DND-41 (cell line): ENCODE measurements around the gene KRT82.

ENCODE experiments used
- ATAC-seq: fragments of 200-7000 bp; cut with Tn5 transposase; 3 replicates; pipeline ENCODE4 v1.9.1; 2021; ENCODE audit warnings: low read depth; ENCODE audit not compliant: insufficient read depth
- DNase-seq: peaks from one replicate; pipeline ENCODE4 v3.0.0-alpha.2; 2020
- H2AFZ ChIP-seq: 2 replicates; pipeline ENCODE4 v1.6.0; 2012; ENCODE audit warnings: low read depth, low read length
- H3K27ac ChIP-seq: 2 replicates; pipeline ENCODE4 v1.5.1; 2012; ENCODE audit warnings: low read length, inconsistent platforms
- H3K27me3 ChIP-seq: fragments of 200-600 bp; sonication (generic); 2 replicates; pipeline ENCODE4 v1.6.0; 2012; ENCODE audit warnings: low read length, mild to moderate bottlenecking, inconsistent platforms; ENCODE audit not compliant: insufficient read depth, poor library complexity
- H3K36me3 ChIP-seq: 2 replicates; pipeline ENCODE4 v1.5.1; 2012; ENCODE audit warnings: low read length, inconsistent platforms; ENCODE audit not compliant: insufficient read depth
- H3K4me1 ChIP-seq: 2 replicates; pipeline ENCODE4 v1.5.1; 2012; ENCODE audit warnings: mild to moderate bottlenecking, low read length; ENCODE audit not compliant: insufficient read depth
- H3K4me2 ChIP-seq: 2 replicates; pipeline ENCODE4 v1.6.0; 2012; ENCODE audit warnings: mild to moderate bottlenecking, moderate library complexity, low read length, inconsistent platforms; ENCODE audit not compliant: insufficient read depth
- H3K4me3 ChIP-seq, 2 experiments: fragments of 200-600 bp in 1 of 2; shearing (Covaris generic) in 1 of 2; 2 replicates each; pipeline ENCODE4 v1.5.1; 2012 to 2016; ENCODE audit warnings: inconsistent platforms in 2 of 2, low read length in 2 of 2, mild to moderate bottlenecking in 2 of 2, low read depth in 1 of 2, moderate library complexity in 1 of 2
- H3K79me2 ChIP-seq: 2 replicates; pipeline ENCODE4 v1.6.0; 2012; ENCODE audit warnings: low read length, inconsistent platforms; ENCODE audit not compliant: insufficient read depth
- H3K9ac ChIP-seq: 2 replicates; pipeline ENCODE4 v1.6.0; 2012; ENCODE audit warnings: low read depth, mild to moderate bottlenecking, inconsistent platforms, low read length, moderate library complexity
- H3K9me3 ChIP-seq: 2 replicates; pipeline ENCODE4 v1.5.1; 2012; ENCODE audit warnings: low read length, moderate library complexity, mild to moderate bottlenecking, inconsistent platforms; ENCODE audit not compliant: insufficient read depth, severe bottlenecking
- H4K20me1 ChIP-seq: 2 replicates; pipeline ENCODE4 v1.6.0; 2012; ENCODE audit warnings: low read length; ENCODE audit not compliant: insufficient read depth
- EZH2 ChIP-seq: IDR thresholded peaks from 3 replicates; pipeline ENCODE4 v1.6.1; 2012; ENCODE audit warnings: borderline replicate concordance, low read depth, mild to moderate bottlenecking, moderate library complexity, low read length, inconsistent platforms; ENCODE audit not compliant: severe bottlenecking
- TF ChIP-seq, protein P1 (sequence below): IDR thresholded peaks from 2 replicates; pipeline ENCODE4 v1.5.1; 2012; ENCODE audit warnings: borderline replicate concordance, low read length, moderate library complexity, mild to moderate bottlenecking; ENCODE audit not compliant: poor library complexity, severe bottlenecking; ENCODE audit errors: extremely low read depth

The KRT82 gene

DNA sequence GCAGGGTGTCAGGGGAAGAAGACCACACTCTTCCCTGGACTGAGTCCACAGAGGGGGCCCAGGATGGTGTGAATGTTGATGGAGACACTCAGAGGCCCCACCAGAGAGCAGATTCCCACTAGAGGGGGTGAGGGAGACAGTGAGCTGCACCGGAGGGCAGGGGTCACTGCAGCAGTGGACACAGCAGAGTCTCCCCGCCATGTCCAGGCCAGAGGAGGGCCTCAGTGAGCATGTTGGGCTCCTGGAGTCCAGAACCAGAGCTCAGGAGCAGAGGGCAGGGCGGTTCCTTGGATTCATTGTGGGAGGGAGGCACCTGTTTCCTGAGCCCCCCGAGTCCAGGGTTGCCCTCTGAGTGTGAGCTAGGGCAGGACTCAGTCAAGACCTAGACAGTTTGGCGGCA is 1.8 kb upstream of the KRT82 start:
- no peak overlapping the region for H3K4me2 ChIP-seq
- H3K9me3 ChIP-seq = no peaks in the 10 kb centered on the region
- no peaks in the 10 kb centered on the region for H3K36me3 ChIP-seq
- ATAC-seq (no peak), DNase-seq (no peak)
- TF ChIP-seq EZH2 = no peak
- TF ChIP-seq, protein P1, sequence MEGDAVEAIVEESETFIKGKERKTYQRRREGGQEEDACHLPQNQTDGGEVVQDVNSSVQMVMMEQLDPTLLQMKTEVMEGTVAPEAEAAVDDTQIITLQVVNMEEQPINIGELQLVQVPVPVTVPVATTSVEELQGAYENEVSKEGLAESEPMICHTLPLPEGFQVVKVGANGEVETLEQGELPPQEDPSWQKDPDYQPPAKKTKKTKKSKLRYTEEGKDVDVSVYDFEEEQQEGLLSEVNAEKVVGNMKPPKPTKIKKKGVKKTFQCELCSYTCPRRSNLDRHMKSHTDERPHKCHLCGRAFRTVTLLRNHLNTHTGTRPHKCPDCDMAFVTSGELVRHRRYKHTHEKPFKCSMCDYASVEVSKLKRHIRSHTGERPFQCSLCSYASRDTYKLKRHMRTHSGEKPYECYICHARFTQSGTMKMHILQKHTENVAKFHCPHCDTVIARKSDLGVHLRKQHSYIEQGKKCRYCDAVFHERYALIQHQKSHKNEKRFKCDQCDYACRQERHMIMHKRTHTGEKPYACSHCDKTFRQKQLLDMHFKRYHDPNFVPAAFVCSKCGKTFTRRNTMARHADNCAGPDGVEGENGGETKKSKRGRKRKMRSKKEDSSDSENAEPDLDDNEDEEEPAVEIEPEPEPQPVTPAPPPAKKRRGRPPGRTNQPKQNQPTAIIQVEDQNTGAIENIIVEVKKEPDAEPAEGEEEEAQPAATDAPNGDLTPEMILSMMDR = no peak
- no peaks in the 10 kb centered on the region for H3K79me2 ChIP-seq
- H2AFZ ChIP-seq = no peak overlapping the region
- no peak overlapping the region for H3K27ac ChIP-seq
- H4K20me1 ChIP-seq = peaks cover 4% of the 10 kb centered on the region; the same call in 1 of the 2 replicates
- no peak overlapping the region for H3K4me3 ChIP-seq
- no peak overlapping the region for H3K9ac ChIP-seq
- H3K4me1 ChIP-seq = no peaks in the 10 kb centered on the region
- peaks cover 6% of the 10 kb centered on the region for H3K27me3 ChIP-seq

DNA sequence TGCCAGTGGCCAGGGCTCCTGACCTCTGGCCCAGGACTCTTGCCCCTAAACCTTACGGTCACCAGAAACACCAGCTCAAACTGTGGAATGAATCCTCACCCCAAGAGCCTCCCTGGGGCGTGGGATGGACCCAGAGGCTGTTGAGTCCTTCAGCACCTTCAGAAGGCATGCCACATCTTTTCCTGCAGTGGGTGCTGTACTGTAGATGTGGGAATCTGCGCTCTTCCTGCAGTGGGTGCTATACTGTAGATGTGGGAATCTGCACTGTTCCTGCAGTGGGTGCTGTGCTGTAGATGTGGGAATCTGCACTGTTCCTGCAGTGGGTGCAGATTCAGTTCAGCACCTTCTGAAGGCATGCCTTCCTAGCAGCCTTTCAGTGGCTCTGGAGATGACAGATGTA is 1.2 kb downstream of the KRT82 start:
- no peaks in the 10 kb centered on the region for H3K79me2 ChIP-seq
- H3K9me3 ChIP-seq = no peaks in the 10 kb centered on the region
- H3K4me1 ChIP-seq = no peaks in the 10 kb centered on the region
- H3K4me3 ChIP-seq = no peak overlapping the region
- H4K20me1 ChIP-seq = peaks cover 4% of the 10 kb centered on the region; the same call in 1 of the 2 replicates
- H3K4me2 ChIP-seq = no peak overlapping the region
- TF ChIP-seq EZH2 = no peak
- TF ChIP-seq, protein P1 = no peak
- no peaks in the 10 kb centered on the region for H3K36me3 ChIP-seq
- no peak overlapping the region for H3K27ac ChIP-seq
- no peak overlapping the region for H3K9ac ChIP-seq
- DNase-seq (no peak), ATAC-seq (no peak)
- no peak overlapping the region for H2AFZ ChIP-seq
- H3K27me3 ChIP-seq = peaks cover 6% of the 10 kb centered on the region

DNA sequence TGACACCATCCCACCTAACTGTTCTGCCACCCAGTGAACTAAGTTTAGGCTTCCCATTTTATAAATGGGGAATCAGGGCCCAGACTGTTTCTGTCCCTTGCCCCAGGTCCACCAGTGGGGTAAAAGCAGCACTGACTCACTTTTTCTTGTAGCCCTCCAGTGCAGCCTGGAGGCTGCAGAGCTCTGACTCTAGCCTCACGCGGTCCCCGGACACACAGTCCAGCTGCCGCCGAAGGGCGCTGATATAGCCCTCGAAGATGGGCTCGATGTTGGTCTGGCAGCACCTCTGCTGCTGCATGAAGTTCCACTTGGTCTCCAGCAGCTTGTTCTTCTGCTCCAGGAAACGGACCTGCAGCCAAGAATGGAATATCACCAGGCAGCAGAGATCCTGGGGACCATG is 2.6 kb downstream of the KRT82 start:
- H3K4me3 ChIP-seq = no peak overlapping the region
- no peaks in the 10 kb centered on the region for H3K79me2 ChIP-seq
- H3K9ac ChIP-seq = no peak overlapping the region
- no peaks in the 10 kb centered on the region for H3K4me1 ChIP-seq
- TF ChIP-seq, protein P1 = no peak
- TF ChIP-seq EZH2 = no peak
- H3K9me3 ChIP-seq = no peaks in the 10 kb centered on the region
- no peak overlapping the region for H3K4me2 ChIP-seq
- H3K27me3 ChIP-seq = peaks cover 6% of the 10 kb centered on the region
- H4K20me1 ChIP-seq = peaks cover 4% of the 10 kb centered on the region; the same call in 1 of the 2 replicates
- no peak for ATAC-seq
- no peaks in the 10 kb centered on the region for H3K36me3 ChIP-seq
- DNase-seq = no peak
- H3K27ac ChIP-seq = no peak overlapping the region
- no peak overlapping the region for H2AFZ ChIP-seq

DNA sequence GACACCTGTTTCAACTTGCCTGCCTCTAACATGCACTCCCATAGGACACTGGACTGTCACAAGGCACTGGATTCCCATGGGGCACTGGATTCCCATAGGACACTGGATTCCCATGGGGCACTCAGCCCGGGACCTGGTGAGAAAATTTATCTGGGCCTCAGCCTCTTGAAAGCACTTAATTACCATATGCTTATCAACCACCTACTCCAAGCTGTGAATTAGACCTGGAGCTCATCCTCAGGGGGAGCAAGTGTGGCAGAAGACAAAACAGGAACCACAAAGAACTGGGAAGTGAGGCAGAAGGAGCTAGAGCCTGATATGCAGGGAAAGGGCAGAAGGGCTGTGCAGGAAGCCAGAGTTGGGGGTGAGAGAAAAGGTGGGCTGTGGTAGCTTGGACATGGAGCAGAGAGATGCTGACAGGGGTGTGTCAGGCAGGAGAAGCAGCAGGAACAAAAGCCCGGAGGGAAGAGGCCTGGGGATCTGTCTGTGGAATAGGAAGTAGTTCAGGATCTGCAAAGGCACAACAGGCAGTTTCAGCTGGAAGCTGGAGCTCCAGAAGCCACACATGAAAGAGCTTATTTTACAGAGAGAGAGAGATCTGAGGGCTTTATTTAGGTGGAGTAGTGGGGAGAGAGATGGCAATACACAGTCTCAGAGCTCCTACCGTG is 3.1 kb downstream of the KRT82 start:
- Histone ChIP-seq H3K4me3 (no peak overlapping the region), H3K9ac (no peak overlapping the region), H3K79me2 (no peaks in the 10 kb centered on the region), H2AFZ (no peak overlapping the region), H3K27ac (no peak overlapping the region), H3K4me1 (no peaks in the 10 kb centered on the region), H4K20me1 (peaks cover 4% of the 10 kb centered on the region; the same call in 1 of the 2 replicates), H3K4me2 (no peak overlapping the region), H3K27me3 (peaks cover 6% of the 10 kb centered on the region), H3K36me3 (no peaks in the 10 kb centered on the region), H3K9me3 (no peaks in the 10 kb centered on the region)
- DNase-seq = no peak
- TF ChIP-seq EZH2 = no peak
- no peak for ATAC-seq
